Upper lobe of left lung (tissue), 6 donors: ENCODE data around the gene PLGRKT. TPM values are rescaled to one million over a fixed set of nuclear protein-coding genes. Genes with fewer than 3 reads are reported as not detected.
A peak's percentile ranks its signal among the peaks of the same experiment; 100 is the strongest.

Experiments
- ATAC-seq, 2 donors: fragments of 200-7000 bp; cut with Tn5 transposase; one replicate each; pipeline ENCODE4 v1.9.1; 2022; ENCODE audit warnings: mild to moderate bottlenecking in 2 of 2, moderate library complexity in 2 of 2; ENCODE audit not compliant: low FRiP score in 2 of 2
- DNase-seq, 2 donors: peaks; one replicate each; pipeline ENCODE4 v3.0.0-alpha.2; 2019 to 2020
- H3K27ac ChIP-seq, 4 donors: fragments of 200-600 bp; sonication (generic); one replicate each; pipeline ENCODE4 v1.5.1; 2016 to 2019
- H3K27me3 ChIP-seq, 4 donors: fragments of 200-600 bp; sonication (generic); one replicate each; pipeline ENCODE4 v1.5.1; 2017 to 2019
- H3K36me3 ChIP-seq, 4 donors: fragments of 200-600 bp; sonication (generic); one replicate each; pipeline ENCODE4 v1.5.1; 2016 to 2019
- H3K4me1 ChIP-seq, 4 donors: fragments of 200-600 bp; sonication (generic); one replicate each; pipeline ENCODE4 v1.5.1; 2018 to 2019
- H3K4me3 ChIP-seq, 4 donors: fragments of 200-600 bp; sonication (generic); one replicate each; pipeline ENCODE4 v1.5.1; 2017 to 2019; ENCODE audit warnings: mild to moderate bottlenecking in 2 of 4, moderate library complexity in 1 of 4
- H3K9me3 ChIP-seq, 4 donors: fragments of 200-600 bp; sonication (generic); one replicate each; pipeline ENCODE4 v1.5.1; 2018 to 2019
- CTCF ChIP-seq, 6 experiments: fragments of 450-650 bp in 4 of 6; fragments of 200-600 bp in 2 of 6; sonication (generic) in 2 of 6; IDR thresholded peaks; one replicate each; pipeline ENCODE4 v1.5.1; 2016 to 2019; ENCODE audit warnings: antibody characterized with exemption in 6 of 6
- EP300 ChIP-seq, 4 donors: sonication (generic); formaldehyde crosslinking; IDR thresholded peaks; one replicate each; pipeline ENCODE4 v1.5.1; 2017; ENCODE audit warnings: antibody characterized with exemption in 4 of 4, control low read depth in 2 of 4
- POLR2A ChIP-seq, 4 donors: fragments of 450-650 bp; IDR thresholded peaks; one replicate each; pipeline ENCODE4 v1.5.1; 2016 to 2017; ENCODE audit warnings: antibody characterized with exemption in 4 of 4, mild to moderate bottlenecking in 2 of 4
- POLR2AphosphoS5 ChIP-seq, 2 donors: sonication (generic); formaldehyde crosslinking; IDR thresholded peaks; one replicate each; pipeline ENCODE4 v1.5.1; 2017; ENCODE audit warnings: antibody characterized with exemption in 2 of 2
- WGBS, 2 donors: methylation state at CpG; one replicate each; pipeline ENCODE4 v1.1.5; 2017 to 2018; 5-methylcytosine and 5-hydroxymethylcytosine counted together
- total RNA-seq, 6 donors: library from RNA; depleted of rRNA in 4 of 6; stranded (reverse); fragments of >200 nt in 4 of 6; gene quantifications; one replicate each; pipeline versions ENCODE4 v1.1.0 to v1.2.1, GENCODE V29; 2016 to 2021
- donor health status: DM: no; HTN: no; CAD: no; lungs with moderate emphysema.
- donor health status: DM: no; HTN: yes; CAD: no; lungs with severe emphysema.

Gene PLGRKT
- total RNA-seq, 6 donors from 2014 or later = 3.1 to 19.3 (median 14.4) TPM

GRCh38 chr9:5453673-5454072, 15.9 kb upstream of the PLGRKT start:
- Histone ChIP-seq H3K36me3 (peaks cover 0 to 19% (median 0%) of the 10 kb centered on the region in 4 donors), H3K27ac (peak overlapping the region in 2 of 4 donors; percentile 32 to 87), H3K27me3 (no peaks in the 10 kb centered on the region), H3K4me1 (peaks cover 28 to 55% (median 42%) of the 10 kb centered on the region in 4 donors), H3K9me3 (no peaks in the 10 kb centered on the region), H3K4me3 (no peak overlapping the region)
- ATAC-seq (no peak), DNase-seq (no peak)
- TF ChIP-seq EP300 (IDR thresholded peaks at IDR 0.05) = no peak
- WGBS, 2 donors = 52 to 61% methylated on average over 2 of the region's 2 CpGs

- ATAC-seq = no peak
- Histone ChIP-seq H3K4me3 (peak overlapping the region in 1 of 4 donors; percentile 16), H3K27me3 (no peaks in the 10 kb centered on the region), H3K27ac (peak overlapping the region in 2 of 4 donors; percentile 87 to 88), H3K4me1 (peaks cover 27 to 54% (median 41%) of the 10 kb centered on the region in 4 donors), H3K36me3 (peaks cover 0 to 13% (median 0%) of the 10 kb centered on the region in 4 donors), H3K9me3 (no peaks in the 10 kb centered on the region)
- 59 to 75% methylated on average over 2 of the region's 2 CpGs for WGBS, 2 donors
- TF ChIP-seq POLR2A (IDR thresholded peaks at IDR 0.05) = no peak
- TF ChIP-seq POLR2AphosphoS5 (IDR thresholded peaks at IDR 0.05) = no peak
- no peak for TF ChIP-seq CTCF (IDR thresholded peaks at IDR 0.05)
- no peak for TF ChIP-seq EP300 (IDR thresholded peaks at IDR 0.05)
- no peak for DNase-seq
Measured at GRCh38 chr9:5453004-5453403, 15.3 kb upstream of the PLGRKT start.

- peaks cover 0 to 6% (median 0%) of the 10 kb centered on the region in 4 donors for H3K36me3 ChIP-seq
- H3K27ac ChIP-seq = peak overlapping the region in 3 of 4 donors; percentile 87 to 89 (median 88)
- TF ChIP-seq EP300 (IDR thresholded peaks at IDR 0.05) = no peak
- no peak for TF ChIP-seq POLR2AphosphoS5 (IDR thresholded peaks at IDR 0.05)
- ATAC-seq (no peak), DNase-seq (no peak)
- H3K4me1 ChIP-seq = peaks cover 27 to 54% (median 41%) of the 10 kb centered on the region in 4 donors
- peak overlapping the region in 2 of 4 donors; percentile 6 to 68 for H3K4me3 ChIP-seq
- no peaks in the 10 kb centered on the region for H3K9me3 ChIP-seq
- no peaks in the 10 kb centered on the region for H3K27me3 ChIP-seq
- 58 to 69% methylated on average over 1 of the region's 1 CpG for WGBS, 2 donors
Measured at GRCh38 chr9:5452286-5452609, 14.5 kb upstream of the PLGRKT start.

GRCh38 chr9:5450359-5451091, 12.8 kb upstream of the PLGRKT start, which contains the start of gene CD274:
Gene CD274, plus strand, starts transcription at chr9:5450542. Its CDS starts 5,572 bp downstream, at chr9:5456114.
- H3K27me3 ChIP-seq = no peaks in the 10 kb centered on the region
- TF ChIP-seq POLR2AphosphoS5 (IDR thresholded peaks at IDR 0.05) (peak; percentile 77 to 94), EP300 (IDR thresholded peaks at IDR 0.05) (peak in 1 of 4 donors; percentile 33), POLR2A (IDR thresholded peaks at IDR 0.05) (peak in 3 of 4 donors; percentile 30 to 81 (median 48)), CTCF (IDR thresholded peaks at IDR 0.05) (peak; percentile 49 to 93 (median 78))
- H3K4me1 ChIP-seq = peaks cover 25 to 54% (median 40%) of the 10 kb centered on the region in 4 donors
- WGBS, 2 donors = 5 to 9% methylated on average over 17 to 34 of the region's 36 CpGs
- H3K27ac ChIP-seq = peak within 1 kb of the TSS; percentile 78 to 89 (median 88)
- DNase-seq = peak; percentile 97 to 98
- H3K4me3 ChIP-seq = peak within 1 kb of the TSS; percentile 46 to 68 (median 65)
- no peaks in the 10 kb centered on the region for H3K36me3 ChIP-seq
- no peaks in the 10 kb centered on the region for H3K9me3 ChIP-seq
- peak; percentile 98 to 99 for ATAC-seq

- peaks cover 24 to 47% (median 38%) of the 10 kb centered on the region in 4 donors for H3K4me1 ChIP-seq
- no peak for TF ChIP-seq POLR2A (IDR thresholded peaks at IDR 0.05)
- no peak for TF ChIP-seq EP300 (IDR thresholded peaks at IDR 0.05)
- TF ChIP-seq POLR2AphosphoS5 (IDR thresholded peaks at IDR 0.05) = no peak
- TF ChIP-seq CTCF (IDR thresholded peaks at IDR 0.05) = no peak
- peak in 1 of 2 donors; percentile 37 for ATAC-seq
Measured at GRCh38 chr9:5449521-5450358, 12.0 kb upstream of the PLGRKT start.

More at GRCh38 chr9:5449521-5450358, 12.0 kb upstream of the PLGRKT start:
- Histone ChIP-seq H3K36me3 (no peaks in the 10 kb centered on the region), H3K27me3 (no peaks in the 10 kb centered on the region), H3K27ac (peak overlapping the region; percentile 78 to 89 (median 88)), H3K4me3 (peak overlapping the region; percentile 46 to 68 (median 65)), H3K9me3 (no peaks in the 10 kb centered on the region)
- DNase-seq = peak in 1 of 2 donors; percentile 52
- 31 to 32% methylated on average over 15 of the region's 15 CpGs for WGBS, 2 donors
